GM19025 (cell line): ENCODE data around the gene NEK1.
"Not testable (repeated sequence)": the region's sequence is repeated elsewhere in the genome, so short reads cannot be mapped to it uniquely, and the experiment has no call there.

ENCODE experiments used
- ATAC-seq: cut with Tn5 transposase; IDR thresholded peaks from one replicate; pipeline ENCODE4 v1.9.1; 2021; ENCODE audit warnings: mild to moderate bottlenecking, low read depth, moderate library complexity; ENCODE audit not compliant: unreplicated experiment

NEK1 gene

DNA sequence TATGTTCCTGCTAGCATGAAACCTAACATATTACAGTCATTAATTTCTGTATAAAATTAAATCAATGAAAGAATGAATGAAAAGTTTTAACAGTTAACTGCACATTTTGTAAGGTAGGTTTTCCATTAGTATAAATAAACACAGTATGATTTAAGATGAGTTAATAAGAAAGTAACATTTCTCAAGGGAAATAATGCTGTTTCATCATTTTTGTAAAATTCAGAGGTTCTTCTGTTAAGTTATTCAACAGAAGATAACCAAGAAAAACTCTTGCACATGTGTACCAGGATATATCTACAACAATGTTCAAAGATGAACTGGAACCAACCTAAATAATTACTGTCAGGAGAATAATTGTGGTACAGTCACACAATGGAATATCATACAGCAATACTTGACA is 88.6 kb downstream of the NEK1 start:
- no peak for ATAC-seq

DNA sequence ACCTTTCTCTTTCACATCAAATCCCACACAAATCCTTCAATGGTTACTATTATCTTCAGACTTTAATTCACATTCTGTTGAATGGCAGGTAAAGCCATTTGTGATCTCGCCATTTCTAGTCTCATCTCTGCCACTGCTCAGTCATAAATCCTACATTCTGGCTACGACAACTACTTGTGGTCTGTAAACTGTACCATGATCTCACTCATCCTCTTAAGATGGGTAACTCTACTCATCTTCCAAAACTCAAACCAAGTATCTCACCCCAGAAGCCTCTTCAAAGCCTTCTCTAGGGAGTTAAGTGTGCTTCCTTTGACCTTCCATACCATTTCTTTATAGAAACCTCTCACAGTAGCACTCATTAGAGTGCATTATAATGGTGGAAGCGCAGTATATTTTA is 101.8 kb downstream of the NEK1 start:
- ATAC-seq: no peak

DNA sequence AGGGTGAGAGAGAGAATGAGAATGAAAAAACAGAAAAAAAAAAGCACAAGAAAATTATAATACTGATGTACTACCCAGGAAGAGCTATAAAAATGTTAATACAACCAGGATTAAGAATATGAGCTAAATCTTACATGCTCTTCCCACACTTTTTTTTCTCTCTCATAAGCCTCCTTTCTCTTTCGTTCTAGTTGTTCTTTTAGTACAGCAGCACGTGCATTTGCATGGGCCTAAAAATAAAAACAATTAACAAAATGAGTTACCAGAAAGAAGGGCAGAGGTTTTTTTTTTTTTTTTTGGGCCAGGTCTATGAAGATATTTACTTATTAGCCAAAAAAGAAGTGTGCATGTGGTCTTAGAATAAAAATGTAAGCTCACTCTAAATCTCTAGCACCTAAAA is 105.5 kb downstream of the NEK1 start:
- ATAC-seq: no peak

DNA sequence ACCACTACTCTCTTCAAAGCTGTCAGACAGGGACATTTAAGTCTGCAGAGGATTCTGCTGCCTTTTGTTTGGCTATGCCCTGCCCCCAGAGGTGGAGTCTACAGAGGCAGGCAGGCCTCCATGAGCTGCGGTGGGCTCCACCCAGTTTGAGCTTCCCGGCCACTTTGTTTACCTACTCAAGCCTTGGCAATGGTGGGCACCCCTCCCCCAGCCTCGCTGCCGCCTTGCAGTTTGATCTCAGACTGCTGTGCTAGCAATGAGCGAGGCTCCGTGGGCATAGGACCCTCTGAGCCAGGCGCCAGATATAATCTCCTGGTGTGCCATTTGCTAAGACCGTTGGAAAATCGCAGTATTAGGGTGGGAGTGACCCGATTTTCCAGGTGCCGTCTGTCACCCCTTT is 112.5 kb downstream of the NEK1 start:
- ATAC-seq: not testable (repeated sequence)

DNA sequence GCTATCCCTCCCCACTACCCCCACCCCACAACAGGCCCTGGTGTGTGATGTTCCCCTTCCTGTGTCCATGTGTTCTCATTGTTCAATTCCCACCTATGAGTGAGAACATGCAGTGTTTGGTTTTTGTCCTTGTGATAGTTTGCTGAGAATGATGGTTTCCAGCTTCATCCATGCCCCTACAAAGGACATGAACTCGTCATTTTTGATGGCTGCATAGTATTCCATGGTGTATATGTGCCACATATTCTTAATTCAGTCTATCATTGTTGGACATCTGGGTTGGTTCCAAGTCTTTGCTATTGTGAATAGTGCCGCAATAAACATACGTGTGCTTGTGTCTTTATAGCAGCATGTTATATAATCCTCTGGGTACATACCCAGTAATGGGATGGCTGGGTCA is 118.1 kb downstream of the NEK1 start:
- ATAC-seq: not testable (repeated sequence)

DNA sequence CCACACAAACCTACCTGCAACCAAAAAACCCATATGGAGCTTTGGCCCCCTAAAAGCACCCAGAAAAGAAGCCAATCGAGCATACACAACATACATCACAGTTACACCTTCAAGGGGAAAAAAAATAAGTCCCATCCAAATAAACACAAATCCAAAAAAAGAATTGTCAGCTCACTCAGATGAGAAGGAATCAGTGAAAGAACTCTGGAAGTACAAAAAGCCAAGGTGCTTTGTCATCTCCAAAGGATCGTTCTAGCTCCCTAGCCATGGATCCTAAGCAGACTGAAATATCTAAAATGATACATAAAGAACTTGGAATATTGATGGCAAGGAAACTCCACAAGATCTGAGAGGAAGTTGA is 119.2 kb downstream of the NEK1 start:
- no peak for ATAC-seq

DNA sequence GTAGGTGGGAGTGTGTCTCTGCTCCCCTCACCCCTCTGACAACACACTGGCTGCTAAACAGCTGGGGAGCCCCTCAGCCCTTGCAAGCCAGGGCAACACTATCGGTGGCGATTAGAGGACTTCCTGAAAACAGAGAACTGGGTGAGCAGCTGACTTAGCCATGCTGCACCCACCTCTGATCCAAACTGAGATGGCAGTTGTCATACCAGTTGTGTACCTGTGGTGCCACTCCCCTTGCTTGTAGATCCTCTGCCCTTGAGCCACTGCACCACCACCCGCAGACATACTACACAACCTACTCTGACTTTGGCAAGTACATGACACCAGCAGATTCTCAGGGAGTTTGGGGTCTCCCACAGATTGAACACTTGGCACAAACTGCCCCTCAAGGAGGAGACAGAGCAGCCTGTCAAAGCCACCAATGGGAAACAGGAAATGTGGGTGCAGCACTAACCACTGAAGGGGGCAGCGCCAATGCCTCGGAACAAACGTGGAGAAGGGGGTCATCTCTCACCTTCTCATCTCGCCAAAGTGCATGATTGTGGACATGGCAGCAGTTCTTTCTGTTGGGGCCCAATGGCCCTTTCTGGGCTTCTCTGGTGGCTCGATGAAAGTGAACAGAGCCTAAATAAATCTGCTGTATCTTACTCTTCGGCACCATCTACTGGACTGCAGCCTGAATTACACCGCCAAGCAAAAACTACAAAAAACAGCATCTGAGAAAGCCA is 119.8 kb downstream of the NEK1 start:
- no peak for ATAC-seq

DNA sequence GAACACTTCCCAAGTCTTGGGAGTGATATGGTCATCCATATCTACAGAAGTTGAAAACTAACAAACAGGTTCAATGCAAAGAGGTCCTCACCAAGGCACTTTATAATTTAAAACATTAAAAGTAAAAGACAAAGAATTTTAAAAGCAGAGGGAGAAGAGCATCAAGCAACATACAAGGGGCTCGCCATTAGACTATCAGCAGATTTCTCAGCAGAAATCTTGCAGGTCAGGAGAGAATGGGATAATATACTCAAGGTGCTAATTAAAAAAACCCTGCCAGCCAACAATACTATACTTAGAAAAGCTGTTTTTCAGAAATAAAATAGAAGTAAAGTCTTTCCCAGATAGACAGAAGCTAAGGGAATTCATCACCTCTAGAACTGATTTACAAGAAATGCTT is 121.2 kb downstream of the NEK1 start:
- ATAC-seq: no peak

DNA sequence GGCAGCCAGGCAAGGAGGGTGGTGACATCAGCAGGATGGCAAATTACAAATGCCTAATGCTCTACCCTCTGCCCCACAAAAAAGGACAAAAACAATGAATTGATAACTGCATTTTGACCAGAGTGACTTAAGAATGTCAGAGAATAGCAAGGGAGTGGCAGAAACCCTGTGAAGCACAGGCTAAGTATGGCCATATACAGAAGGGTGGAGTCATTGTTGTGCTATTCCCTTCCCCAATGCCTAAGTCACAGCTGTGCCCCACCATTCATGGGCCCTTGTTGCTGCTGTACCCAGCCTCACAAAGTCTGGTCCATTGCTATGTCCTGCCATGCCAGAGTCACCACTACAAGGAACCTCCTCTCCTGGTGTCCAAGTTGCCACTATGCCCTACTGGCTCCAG is 123.1 kb downstream of the NEK1 start:
- no peak for ATAC-seq

DNA sequence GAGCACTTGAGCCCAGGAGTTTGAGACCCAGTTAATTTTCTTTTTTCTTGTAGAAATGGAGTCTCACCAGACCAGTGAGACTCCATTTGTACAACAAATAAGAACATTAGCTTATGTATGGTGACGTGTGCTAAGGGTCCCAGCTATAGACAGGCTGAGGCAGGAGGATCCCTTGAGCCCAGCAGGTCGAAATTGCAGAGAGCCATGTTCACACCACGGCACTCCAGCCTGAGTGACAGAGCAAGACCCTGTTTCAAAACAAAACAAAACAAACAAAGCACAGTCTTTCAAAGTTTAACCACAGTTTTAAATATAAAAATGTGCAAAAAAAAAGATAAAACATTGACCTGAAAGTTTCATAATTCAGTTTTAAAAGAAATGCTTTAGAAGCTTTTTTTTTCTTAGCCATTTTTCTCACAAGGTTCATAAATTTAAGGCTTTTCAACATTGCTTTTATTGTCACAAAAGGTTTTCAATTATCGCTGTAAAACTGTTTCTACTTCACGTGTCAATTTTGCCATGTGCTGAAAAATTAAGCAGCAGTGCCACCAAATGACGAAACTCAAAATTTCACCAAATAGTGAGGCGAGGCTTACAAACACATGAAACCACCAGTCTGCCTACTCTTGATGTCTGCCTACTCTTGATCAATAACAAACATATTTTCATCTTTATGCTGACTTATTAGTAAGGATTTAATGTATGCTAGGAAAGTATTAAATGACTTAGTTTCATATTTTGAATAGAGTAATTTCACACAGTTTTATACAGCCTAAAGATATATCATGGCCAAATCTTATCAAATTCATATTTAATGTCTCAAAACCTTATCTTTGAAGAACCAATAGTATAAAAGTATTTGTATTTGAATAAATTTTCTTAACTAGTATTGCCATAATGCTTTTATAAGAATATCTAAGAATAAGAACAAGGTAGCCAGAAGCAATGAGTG is 126.3 kb downstream of the NEK1 start:
- peak; percentile 67 for ATAC-seq

DNA sequence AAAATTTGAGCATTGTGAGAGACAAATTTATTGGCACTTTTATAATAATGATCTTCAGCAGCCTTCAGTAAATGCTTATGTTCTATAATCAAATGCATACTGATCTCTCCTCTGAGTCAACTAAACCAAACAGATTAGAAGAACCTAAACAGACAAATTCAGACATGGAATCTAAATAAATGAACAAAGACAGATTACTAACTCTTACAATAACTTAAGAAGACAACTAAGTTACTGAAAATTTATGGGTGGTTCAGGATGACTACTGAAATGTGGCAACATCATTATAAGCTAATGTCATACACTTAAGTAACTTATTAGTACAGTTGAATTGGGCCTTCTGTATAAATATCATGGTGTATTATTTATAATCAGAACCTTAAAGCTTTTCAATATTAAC is 127.3 kb downstream of the NEK1 start:
- ATAC-seq: no peak

DNA sequence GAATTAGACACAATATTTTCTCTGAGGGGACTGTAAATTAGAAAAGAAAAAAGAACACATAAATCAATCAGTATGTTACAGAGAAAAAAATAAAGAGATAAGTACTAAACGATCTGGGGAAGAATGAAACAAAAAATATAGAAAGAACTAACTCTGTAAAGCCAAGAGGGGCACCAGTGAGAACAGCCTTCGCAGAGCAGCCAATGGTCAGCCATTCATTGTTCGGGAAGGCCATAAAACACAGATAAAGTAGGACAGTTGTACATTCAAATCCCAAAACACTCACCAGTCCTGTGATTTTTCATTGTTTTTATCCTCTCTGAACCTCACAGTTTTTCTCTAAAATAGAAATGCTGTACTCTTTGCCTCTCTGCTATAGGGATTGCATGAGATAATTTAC is 127.9 kb downstream of the NEK1 start:
- ATAC-seq: no peak

DNA sequence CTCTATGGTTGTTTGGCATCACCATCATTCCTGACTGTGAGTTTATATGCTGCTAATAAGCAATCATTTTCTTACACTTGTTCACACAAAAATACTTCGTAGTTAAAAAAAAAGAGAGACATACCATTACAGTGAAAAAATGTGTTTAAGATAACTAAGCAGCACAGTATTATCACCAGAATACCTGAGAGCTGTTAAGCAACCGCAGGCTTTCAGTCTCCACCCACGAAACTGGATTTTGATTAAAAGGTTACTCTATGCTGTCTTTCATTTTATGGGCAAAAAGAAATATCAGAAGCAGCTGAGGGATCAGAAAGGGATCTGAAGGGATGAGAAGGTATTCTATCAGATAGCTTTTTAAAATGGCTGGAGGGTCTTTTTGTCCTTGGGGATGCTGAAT is 148.3 kb downstream of the NEK1 start:
- ATAC-seq: no peak

DNA sequence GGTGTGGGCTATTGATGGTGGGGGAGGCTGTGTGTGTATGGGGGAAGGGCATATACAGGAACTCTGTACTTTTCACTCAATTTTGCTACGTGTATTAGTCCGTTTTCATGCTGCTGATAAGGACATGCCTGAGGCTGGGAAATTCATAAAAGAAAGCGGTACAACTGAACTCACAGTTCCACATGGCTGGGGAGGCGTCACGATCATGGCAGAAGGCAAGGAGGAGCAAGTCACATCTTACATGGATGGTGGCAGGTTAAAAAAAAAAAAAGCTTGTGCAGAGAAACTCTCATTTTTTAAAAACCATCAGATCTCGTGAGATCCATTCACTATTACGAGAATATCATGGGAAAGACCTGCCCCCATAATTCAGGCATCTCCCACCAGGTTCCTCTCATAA is 152.3 kb downstream of the NEK1 start:
- ATAC-seq: no peak

DNA sequence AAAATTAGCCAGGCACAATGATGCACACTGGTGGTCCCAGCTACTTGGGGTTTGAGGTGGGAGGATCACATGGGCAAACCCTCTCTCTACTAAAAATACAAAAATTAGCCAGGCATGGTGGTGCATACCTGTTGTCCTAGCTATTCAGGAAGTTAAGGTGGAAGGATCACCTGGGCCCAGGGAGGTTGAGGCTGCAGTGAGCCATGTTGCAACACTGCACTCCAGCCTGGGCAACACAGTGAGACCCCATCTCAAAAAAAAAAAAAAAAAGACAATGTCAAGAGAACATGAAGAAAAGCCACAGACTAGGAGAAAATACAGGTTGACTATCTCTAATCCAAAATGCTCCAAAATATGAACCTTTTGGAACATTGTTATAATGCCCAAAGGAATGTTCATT is 153.8 kb downstream of the NEK1 start:
- ATAC-seq: no peak

DNA sequence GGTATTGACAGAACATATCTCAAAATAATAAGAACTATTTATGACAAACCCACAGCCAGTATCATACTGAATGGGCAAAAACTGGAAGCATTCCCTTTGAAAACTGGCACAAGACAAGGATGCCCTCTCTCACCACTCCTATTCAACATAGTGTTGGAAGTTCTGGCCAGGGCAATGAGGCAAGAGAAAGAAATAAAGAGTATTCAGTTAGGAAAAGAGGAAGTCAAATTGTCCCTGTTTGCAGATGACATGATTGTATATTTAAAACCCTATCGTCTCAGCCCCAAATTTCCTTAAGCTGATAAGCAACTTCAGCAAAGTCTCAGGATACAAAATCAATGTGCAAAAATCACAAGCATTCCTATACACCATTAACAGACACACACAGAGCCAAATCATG is 159.7 kb downstream of the NEK1 start:
- not testable (repeated sequence) for ATAC-seq

DNA sequence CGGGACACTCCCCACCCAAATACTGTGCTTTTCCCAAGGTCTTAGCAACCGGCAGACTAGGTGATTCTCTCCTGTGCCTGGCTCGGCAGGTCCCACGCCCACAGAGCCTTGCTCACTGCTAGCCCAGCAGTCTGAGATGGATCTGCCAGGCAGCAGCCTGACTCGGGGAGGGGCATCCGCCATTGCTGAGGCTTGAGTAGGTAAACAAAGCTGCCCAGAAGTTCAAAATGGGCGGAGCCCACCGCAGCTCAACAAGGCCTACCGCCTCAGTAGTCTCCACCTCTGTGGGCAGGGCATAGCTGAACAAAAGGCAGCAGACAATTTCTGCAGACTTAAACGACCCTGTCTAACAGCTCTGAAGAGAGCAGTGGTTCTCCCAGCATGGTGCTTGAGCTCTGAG is 163.4 kb downstream of the NEK1 start:
- ATAC-seq: not testable (repeated sequence)

DNA sequence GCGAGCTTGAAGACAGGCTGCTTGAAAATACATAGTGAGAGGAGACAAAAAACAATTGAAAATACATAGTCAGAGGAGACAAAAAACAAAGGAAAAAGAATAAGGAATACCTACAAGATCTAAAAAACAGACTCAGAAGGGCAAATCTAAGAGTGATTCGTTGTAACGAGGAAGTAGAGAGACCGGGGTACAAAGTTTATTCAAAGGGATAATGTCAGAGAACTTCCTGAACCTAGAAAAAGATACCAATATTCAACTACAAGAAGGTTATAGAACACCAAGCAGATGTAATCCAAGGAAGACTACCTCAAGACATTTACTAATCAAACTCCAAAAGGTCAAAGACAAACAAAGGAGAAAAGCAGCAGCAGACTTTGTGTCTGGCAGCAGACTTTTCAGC is 165.6 kb downstream of the NEK1 start:
- ATAC-seq: no peak

DNA sequence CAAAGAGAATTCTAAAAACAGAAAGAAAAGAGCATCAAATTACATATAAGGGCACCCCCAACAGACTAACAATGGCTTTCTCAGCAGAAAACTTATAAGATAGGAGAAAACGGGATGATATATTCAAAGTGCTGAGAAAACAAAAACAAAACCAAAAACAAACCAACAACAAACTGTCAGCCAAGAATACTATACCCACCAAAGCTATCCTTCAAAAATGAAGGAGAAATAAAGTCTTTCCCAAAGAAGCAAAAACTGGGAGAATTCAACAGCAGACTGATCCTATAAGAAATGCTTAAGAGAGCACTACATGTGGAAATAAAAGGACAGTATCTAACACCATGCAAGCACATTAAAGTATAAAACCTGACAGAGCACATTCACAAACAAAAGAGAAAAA is 168.6 kb downstream of the NEK1 start:
- no peak for ATAC-seq

DNA sequence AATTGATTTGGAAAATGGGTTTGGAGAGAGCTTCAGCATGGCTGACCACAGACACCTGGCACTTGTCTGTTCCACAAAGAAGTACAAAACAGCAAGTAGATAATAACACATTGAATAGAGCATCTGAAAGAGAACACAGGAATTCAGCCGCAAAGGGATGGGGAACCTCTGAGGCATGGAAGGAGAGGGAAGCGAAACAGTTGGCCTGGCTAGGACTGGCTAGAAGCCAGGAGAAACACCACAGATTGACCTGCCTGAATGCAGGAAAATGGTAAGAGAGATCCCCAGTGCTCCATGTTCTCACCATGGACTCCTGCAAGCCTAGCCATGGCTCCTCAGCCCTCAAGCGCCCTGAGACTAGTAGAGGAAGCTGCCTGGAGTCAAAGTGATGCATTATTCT is 171.9 kb downstream of the NEK1 start:
- ATAC-seq: no peak

DNA sequence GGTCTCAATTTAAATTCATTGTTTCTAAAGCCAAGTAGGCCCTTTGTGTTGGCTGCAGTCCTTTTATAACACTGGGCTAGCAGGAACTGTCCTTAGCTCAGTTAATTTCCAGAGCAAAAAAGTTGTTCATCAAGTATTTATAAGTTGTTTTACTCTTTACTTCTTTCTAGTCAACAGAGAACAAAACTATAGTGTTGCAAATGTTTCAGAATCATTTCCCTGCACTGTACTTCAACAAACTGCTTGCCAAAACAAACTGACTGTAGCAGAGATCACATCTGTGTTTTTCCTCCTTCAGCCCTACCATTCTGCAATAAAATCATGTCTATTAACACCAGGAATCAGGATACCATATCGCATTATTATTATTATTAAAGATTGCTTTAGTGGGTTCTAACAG is 173.1 kb downstream of the NEK1 start:
- no peak for ATAC-seq

DNA sequence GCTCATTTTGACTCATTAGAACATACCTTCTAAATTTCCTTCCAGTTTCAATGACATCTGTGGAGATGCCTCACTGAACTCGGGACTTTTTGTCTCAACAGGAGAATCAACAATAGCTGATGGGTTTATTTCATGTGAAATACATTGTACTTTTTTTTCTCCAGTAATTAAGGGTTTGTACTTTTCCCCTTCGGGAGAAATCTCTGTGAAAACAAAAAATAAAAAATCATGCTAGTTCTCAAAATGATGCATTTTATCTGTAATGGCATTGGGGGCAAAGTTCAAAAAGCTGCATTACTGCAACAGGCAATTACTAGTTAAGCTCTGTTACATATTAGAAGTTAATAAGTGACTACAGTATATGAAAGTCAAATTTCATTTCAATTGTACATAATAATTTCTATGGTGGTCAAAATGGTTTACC is 174.3 kb downstream of the NEK1 start:
- peak; percentile 34 for ATAC-seq
